HCT116 (cell line): ENCODE data around the gene DHDH. TPM values are rescaled to one million over a fixed set of nuclear protein-coding genes. Genes with fewer than 3 reads are reported as not detected.

Experiments used
- ATAC-seq: fragments of 200-7000 bp; cut with Tn5 transposase; 2 replicates; pipeline ENCODE4 v1.9.1; 2020; ENCODE audit warnings: mild to moderate bottlenecking, moderate library complexity
- BruUV-seq: library from RNA; stranded (reverse); fragments of 400-500 nt; replicated peaks from 2 replicates; lab custom pipeline; 2021; lab: Mats Ljungman, UMichigan
- CTCF ChIA-PET: fragments of 300-600 bp; sonication (Branson Sonifier 250); formaldehyde crosslinking; loops from one replicate; lab custom pipeline; 2021; ENCODE audit warnings: antibody characterized with exemption; lab: Charles Lee
- POLR2A ChIA-PET: fragments of 300-600, 350-600 bp; sonication (Branson Sonifier 250); formaldehyde crosslinking; loops from one replicate; lab custom pipeline; 2021; ENCODE audit warnings: antibody characterized with exemption; lab: Charles Lee
- RAD21 ChIA-PET, 2 experiments: fragments of 300-600 bp; sonication (Branson Sonifier 250); formaldehyde crosslinking; loops; one replicate each; lab custom pipeline; 2023; ENCODE audit warnings: low total read pairs in 2 of 2; ENCODE audit not compliant: uncharacterized antibody in 2 of 2, unreplicated experiment in 2 of 2, low non-redundant PET in 1 of 2; lab: Charles Lee
- DNase-seq: peaks from one replicate; pipeline ENCODE4 v3.0.0-alpha.2; 2010; ENCODE audit warnings: low read depth, low spot score
- H2AFZ ChIP-seq: fragments of 200-600 bp; shearing (Covaris generic), sonication (generic); 2 replicates; pipeline ENCODE4 v1.6.1; 2017; ENCODE audit warnings: low read depth, mixed run types, mixed read lengths, antibody characterized with exemption, low read length; ENCODE audit not compliant: poor library complexity, severe bottlenecking
- H3K27ac ChIP-seq: 2 replicates; pipeline ENCODE4 v1.5.1; 2012; ENCODE audit warnings: low read depth, low read length
- H3K27me3 ChIP-seq: fragments of 200-600 bp; sonication (generic); 2 replicates; pipeline ENCODE4 v1.6.1; 2016; ENCODE audit warnings: mixed run types, low read length, mixed read lengths; ENCODE audit not compliant: insufficient read depth
- H3K36me3 ChIP-seq, 2 experiments: fragments of 200-500 bp in 1 of 2; fragments of 200-600 bp in 1 of 2; sonication (Bioruptor generic) in 1 of 2; sonication (generic) in 1 of 2; 2 replicates each; pipeline versions ENCODE4 v1.5.1 to v1.6.1; 2014 to 2016; ENCODE audit warnings: low read length in 2 of 2, inconsistent platforms in 1 of 2, mixed read lengths in 1 of 2, mixed run types in 1 of 2; ENCODE audit not compliant: insufficient read depth in 2 of 2, control insufficient read depth in 1 of 2
- H3K4me1 ChIP-seq, 2 experiments: fragments of 200-600 bp in 1 of 2; sonication (generic) in 1 of 2; 2 replicates each; pipeline versions ENCODE4 v1.5.1 to v1.6.1; 2012 to 2017; ENCODE audit warnings: low read length in 2 of 2, inconsistent platforms in 1 of 2, mild to moderate bottlenecking in 1 of 2, mixed read lengths in 1 of 2, mixed run types in 1 of 2, moderate library complexity in 1 of 2; ENCODE audit not compliant: insufficient read depth in 2 of 2, control insufficient read depth in 1 of 2
- H3K4me2 ChIP-seq: fragments of 200-600 bp; sonication (generic); 2 replicates; pipeline ENCODE4 v1.6.1; 2017; ENCODE audit warnings: mixed run types, low read length, mixed read lengths
- H3K4me3 ChIP-seq, 2 experiments: fragments of 200-600 bp in 1 of 2; sonication (generic) in 1 of 2; replicated peaks in 1 of 2; 2 replicates each; pipeline ENCODE4 v1.5.1; 2011 to 2016; ENCODE audit warnings: low read length in 2 of 2, control low read depth in 1 of 2, low read depth in 1 of 2, mild to moderate bottlenecking in 1 of 2, mixed read lengths in 1 of 2, mixed run types in 1 of 2
- H3K79me2 ChIP-seq: fragments of 200-600 bp; sonication (generic); 2 replicates; pipeline ENCODE4 v1.6.1; 2017; ENCODE audit warnings: mild to moderate bottlenecking, mixed run types, low read length, moderate library complexity, mixed read lengths; ENCODE audit not compliant: insufficient read depth
- H3K9ac ChIP-seq: fragments of 200-600 bp; sonication (generic); 2 replicates; pipeline ENCODE4 v1.6.1; 2016; ENCODE audit warnings: low read length, mixed read lengths
- H3K9me2 ChIP-seq: fragments of 200-600 bp; sonication (generic), shearing (Covaris generic); 2 replicates; pipeline ENCODE4 v1.6.1; 2017; ENCODE audit warnings: mixed run types, mild to moderate bottlenecking, moderate library complexity; ENCODE audit not compliant: insufficient read depth
- H3K9me3 ChIP-seq, 2 experiments: fragments of 200-500 bp in 1 of 2; fragments of 200-600 bp in 1 of 2; sonication (Bioruptor generic) in 1 of 2; sonication (generic) in 1 of 2; 2 replicates each; pipeline ENCODE4 v1.6.1; 2014 to 2017; ENCODE audit warnings: low read length in 2 of 2, mixed read lengths in 2 of 2, inconsistent platforms in 1 of 2, low read depth in 1 of 2, mild to moderate bottlenecking in 1 of 2, mixed run types in 1 of 2, moderate library complexity in 1 of 2; ENCODE audit not compliant: control insufficient read depth in 1 of 2, insufficient read depth in 1 of 2
- H4K20me1 ChIP-seq: fragments of 200-600 bp; sonication (generic), shearing (Covaris generic); 2 replicates; pipeline ENCODE4 v1.6.1; 2017; ENCODE audit warnings: mixed run types, mild to moderate bottlenecking, moderate library complexity; ENCODE audit not compliant: insufficient read depth
- ELF1 ChIP-seq: IDR thresholded peaks from 2 replicates; pipeline ENCODE4 v1.6.1; 2012; ENCODE audit warnings: low read depth, borderline replicate concordance
- EZH2phosphoT487 ChIP-seq: fragments of 200-600 bp; IDR thresholded peaks from 2 replicates; pipeline ENCODE4 v1.6.1; 2018; ENCODE audit warnings: antibody characterized with exemption, borderline replicate concordance
- FOSL1 ChIP-seq: IDR thresholded peaks from 2 replicates; pipeline ENCODE4 v1.6.1; 2012; ENCODE audit warnings: low read depth
- POLR2AphosphoS5 ChIP-seq: IDR thresholded peaks from 2 replicates; pipeline ENCODE4 v1.6.1; 2011; ENCODE audit warnings: mild to moderate bottlenecking, low read depth, low read length, moderate library complexity
- SIN3A ChIP-seq: IDR thresholded peaks from 2 replicates; pipeline ENCODE4 v1.6.1; 2012; ENCODE audit warnings: low read depth
- SRF ChIP-seq: IDR thresholded peaks from 2 replicates; pipeline ENCODE4 v1.6.1; 2012; ENCODE audit warnings: low read depth
- TCF7L2 ChIP-seq: IDR thresholded peaks from 2 replicates; pipeline ENCODE4 v1.7.0; 2011; ENCODE audit warnings: borderline replicate concordance, inconsistent platforms; ENCODE audit not compliant: insufficient read depth, insufficient read length; ENCODE audit errors: extremely low read depth
- YY1 ChIP-seq: IDR thresholded peaks from 2 replicates; pipeline ENCODE4 v1.6.1; 2011; ENCODE audit warnings: low read length, low read depth, moderate library complexity, mild to moderate bottlenecking; ENCODE audit not compliant: insufficient replicate concordance; ENCODE audit errors: extremely low read depth
- intact Hi-C: fragments of 100-400 bp; cut with micrococcal nuclease; formaldehyde crosslinking; loops from 2 replicates; pipeline ENCODE4 v1.10.0; 2022
- total RNA-seq: library from RNA; stranded (reverse); gene quantifications from one replicate; pipeline ENCODE4 v1.2.1, GENCODE V29; 2021; ENCODE audit not compliant: unreplicated experiment
- TF ChIP-seq, protein P1 (sequence below): IDR thresholded peaks from 2 replicates; pipeline ENCODE4 v1.6.1; 2012
- TF ChIP-seq, protein P2 (sequence below): IDR thresholded peaks from 2 replicates; pipeline ENCODE4 v1.6.1; 2011; ENCODE audit warnings: mild to moderate bottlenecking, low read length, moderate library complexity; ENCODE audit not compliant: insufficient replicate concordance; ENCODE audit errors: extremely low read depth
- TF ChIP-seq, protein P3 (sequence below), 3 experiments: fragments of 200-600 bp in 1 of 3; sonication (generic) in 1 of 3; IDR thresholded peaks in 2 of 3; conservative IDR thresholded peaks in 1 of 3; 2 replicates each; pipeline ENCODE4 v1.5.1; 2012 to 2017; ENCODE audit warnings: low read depth in 2 of 3, low read length in 2 of 3, antibody characterized with exemption in 1 of 3, borderline replicate concordance in 1 of 3, control low read depth in 1 of 3, mild to moderate bottlenecking in 1 of 3, mixed read lengths in 1 of 3, mixed run types in 1 of 3, moderate library complexity in 1 of 3; ENCODE audit not compliant: insufficient read depth in 1 of 3
- TF ChIP-seq, protein P4 (sequence below): IDR thresholded peaks from 2 replicates; pipeline ENCODE4 v1.6.1; 2012

Gene DHDH
- total RNA-seq, 1 experiment from 2014 or later, result 8.6 TPM

DNA sequence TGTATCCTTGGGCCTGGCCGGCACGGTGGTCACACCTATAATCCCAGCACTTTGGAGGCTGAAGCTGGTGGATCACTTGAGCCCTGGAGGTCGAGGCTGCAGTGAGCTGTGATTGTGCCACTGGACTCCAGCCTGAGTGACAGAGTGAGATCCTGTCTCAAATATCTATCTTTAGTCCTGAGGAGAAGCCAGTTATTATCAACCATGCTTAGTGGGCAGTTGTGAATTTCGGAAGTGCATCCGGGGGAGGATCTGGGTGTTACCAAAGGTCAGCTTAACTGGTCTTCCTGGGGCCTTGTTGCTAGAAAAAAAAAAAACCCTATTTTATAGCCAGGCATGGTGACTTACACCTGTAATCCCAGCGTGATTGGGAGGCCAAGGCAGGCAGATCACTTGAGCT lies 9.6 kb downstream of the DHDH start:
- Histone ChIP-seq H3K4me1 (no peaks in the 10 kb centered on the region), H3K9me2 (no peaks in the 10 kb centered on the region), H4K20me1 (no peaks in the 10 kb centered on the region), H3K9ac (no peak overlapping the region), H3K27ac (no peak overlapping the region), H3K4me2 (no peak overlapping the region), H3K4me3 (no peak overlapping the region), H3K27me3 (no peaks in the 10 kb centered on the region), H3K9me3 (no peaks in the 10 kb centered on the region), H3K79me2 (no peaks in the 10 kb centered on the region), H2AFZ (no peak overlapping the region), H3K36me3 (peaks cover 0 to 7% of the 10 kb centered on the region in 2 experiments; a peak in 1 of 4 replicates)
- DNase-seq, result no peak
- ChIA-PET POLR2A (no interaction called here), RAD21 (no interaction called here), CTCF (no interaction called here)
- TF ChIP-seq, protein P1, sequence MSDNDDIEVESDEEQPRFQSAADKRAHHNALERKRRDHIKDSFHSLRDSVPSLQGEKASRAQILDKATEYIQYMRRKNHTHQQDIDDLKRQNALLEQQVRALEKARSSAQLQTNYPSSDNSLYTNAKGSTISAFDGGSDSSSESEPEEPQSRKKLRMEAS, result no peak
- no peak for TF ChIP-seq TCF7L2
- TF ChIP-seq, protein P2, sequence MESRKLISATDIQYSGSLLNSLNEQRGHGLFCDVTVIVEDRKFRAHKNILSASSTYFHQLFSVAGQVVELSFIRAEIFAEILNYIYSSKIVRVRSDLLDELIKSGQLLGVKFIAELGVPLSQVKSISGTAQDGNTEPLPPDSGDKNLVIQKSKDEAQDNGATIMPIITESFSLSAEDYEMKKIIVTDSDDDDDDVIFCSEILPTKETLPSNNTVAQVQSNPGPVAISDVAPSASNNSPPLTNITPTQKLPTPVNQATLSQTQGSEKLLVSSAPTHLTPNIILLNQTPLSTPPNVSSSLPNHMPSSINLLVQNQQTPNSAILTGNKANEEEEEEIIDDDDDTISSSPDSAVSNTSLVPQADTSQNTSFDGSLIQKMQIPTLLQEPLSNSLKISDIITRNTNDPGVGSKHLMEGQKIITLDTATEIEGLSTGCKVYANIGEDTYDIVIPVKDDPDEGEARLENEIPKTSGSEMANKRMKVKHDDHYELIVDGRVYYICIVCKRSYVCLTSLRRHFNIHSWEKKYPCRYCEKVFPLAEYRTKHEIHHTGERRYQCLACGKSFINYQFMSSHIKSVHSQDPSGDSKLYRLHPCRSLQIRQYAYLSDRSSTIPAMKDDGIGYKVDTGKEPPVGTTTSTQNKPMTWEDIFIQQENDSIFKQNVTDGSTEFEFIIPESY, result no peak
- no peak for TF ChIP-seq ELF1
- TF ChIP-seq, protein P3, sequence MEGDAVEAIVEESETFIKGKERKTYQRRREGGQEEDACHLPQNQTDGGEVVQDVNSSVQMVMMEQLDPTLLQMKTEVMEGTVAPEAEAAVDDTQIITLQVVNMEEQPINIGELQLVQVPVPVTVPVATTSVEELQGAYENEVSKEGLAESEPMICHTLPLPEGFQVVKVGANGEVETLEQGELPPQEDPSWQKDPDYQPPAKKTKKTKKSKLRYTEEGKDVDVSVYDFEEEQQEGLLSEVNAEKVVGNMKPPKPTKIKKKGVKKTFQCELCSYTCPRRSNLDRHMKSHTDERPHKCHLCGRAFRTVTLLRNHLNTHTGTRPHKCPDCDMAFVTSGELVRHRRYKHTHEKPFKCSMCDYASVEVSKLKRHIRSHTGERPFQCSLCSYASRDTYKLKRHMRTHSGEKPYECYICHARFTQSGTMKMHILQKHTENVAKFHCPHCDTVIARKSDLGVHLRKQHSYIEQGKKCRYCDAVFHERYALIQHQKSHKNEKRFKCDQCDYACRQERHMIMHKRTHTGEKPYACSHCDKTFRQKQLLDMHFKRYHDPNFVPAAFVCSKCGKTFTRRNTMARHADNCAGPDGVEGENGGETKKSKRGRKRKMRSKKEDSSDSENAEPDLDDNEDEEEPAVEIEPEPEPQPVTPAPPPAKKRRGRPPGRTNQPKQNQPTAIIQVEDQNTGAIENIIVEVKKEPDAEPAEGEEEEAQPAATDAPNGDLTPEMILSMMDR (IDR thresholded peaks at IDR 0.05 in 2 of 3, conservative IDR thresholded peaks at IDR 0.05 in 1 of 3; ENCODE audit: borderline replicate concordance in 1 of 3, insufficient read depth in 1 of 3, low read depth in 2 of 3, low read length in 2 of 3), result no peak
- no peak for TF ChIP-seq SIN3A
- no peak for TF ChIP-seq EZH2phosphoT487
- TF ChIP-seq, protein P4, sequence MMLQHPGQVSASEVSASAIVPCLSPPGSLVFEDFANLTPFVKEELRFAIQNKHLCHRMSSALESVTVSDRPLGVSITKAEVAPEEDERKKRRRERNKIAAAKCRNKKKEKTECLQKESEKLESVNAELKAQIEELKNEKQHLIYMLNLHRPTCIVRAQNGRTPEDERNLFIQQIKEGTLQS, result no peak
- no peak for TF ChIP-seq FOSL1
- no peak for TF ChIP-seq POLR2AphosphoS5
- no peak for TF ChIP-seq SRF
- TF ChIP-seq YY1, result no peak
- no peak for ATAC-seq
- no TSS peak for BruUV-seq
- intact Hi-C loops, result no loop called here
